GM12878 (cell line): ENCODE measurements around the gene ASCC2. TPM values are rescaled to one million over a fixed set of nuclear protein-coding genes. Genes with fewer than 3 reads are reported as not detected.

ENCODE experiments used
- ATAC-seq: fragments of 200-7000 bp; cut with Tn5 transposase; 3 replicates; pipeline ENCODE4 v1.9.1; 2020; ENCODE audit warnings: mild to moderate bottlenecking, moderate library complexity
- BruUV-seq: library from RNA; stranded (reverse); fragments of 400-500 nt; replicated peaks from 2 replicates; lab custom pipeline; 2021; lab: Mats Ljungman, UMichigan
- CTCF ChIA-PET: fragments of 300-600 bp; sonication (Branson Sonifier 250); formaldehyde crosslinking; extraction: SDS; loops from one replicate; lab custom pipeline; 2021; ENCODE audit warnings: inconsistent platforms; lab: Yijun Ruan, JAX
- POLR2A ChIA-PET: fragments of 350-600 bp; formaldehyde crosslinking; extraction: SDS; loops from one replicate; lab custom pipeline; 2021; ENCODE audit warnings: inconsistent platforms; lab: Charles Lee
- RAD21 ChIA-PET: fragments of 300-600 bp; sonication (Branson Sonifier 250); formaldehyde crosslinking; loops from one replicate; lab custom pipeline; 2023; ENCODE audit warnings: antibody characterized with exemption; ENCODE audit not compliant: unreplicated experiment; lab: Charles Lee
- SMC1A ChIA-PET: fragments of 300-600 bp; sonication (Branson Sonifier 250); formaldehyde crosslinking; loops from one replicate; lab custom pipeline; 2023; ENCODE audit not compliant: unreplicated experiment, uncharacterized antibody; lab: Charles Lee
- DNase-seq: peaks from one replicate; pipeline ENCODE4 v3.0.0-alpha.2; 2011; ENCODE audit warnings: low read depth, low spot score
- FAIRE-seq: peaks from 3 replicates; lab custom pipeline; 2011; peaks lifted over from hg19 to GRCh38; lab: Jason Lieb, UNC
- H2AFZ ChIP-seq: 2 replicates; pipeline ENCODE4 v1.6.0; 2011; ENCODE audit warnings: low read depth, low read length, control low read depth; ENCODE audit not compliant: control insufficient read depth
- H3K27ac ChIP-seq: 2 replicates; pipeline ENCODE4 v1.5.1; 2011; ENCODE audit warnings: control low read depth; ENCODE audit not compliant: control insufficient read depth, insufficient read depth
- H3K27me3 ChIP-seq, 2 experiments: replicated peaks in 1 of 2; 2 replicates each; pipeline versions ENCODE4 v1.6.0 to v1.6.1; 2011; ENCODE audit warnings: low read length in 1 of 2; ENCODE audit not compliant: control insufficient read depth in 2 of 2, insufficient read depth in 2 of 2
- H3K36me3 ChIP-seq, 2 experiments: 2 replicates each; pipeline ENCODE4 v1.5.1; 2011; ENCODE audit warnings: low read length in 1 of 2; ENCODE audit not compliant: control insufficient read depth in 2 of 2, insufficient read depth in 2 of 2
- H3K4me1 ChIP-seq: 2 replicates; pipeline ENCODE4 v1.6.1; 2011; ENCODE audit warnings: mild to moderate bottlenecking, low read length, moderate library complexity, mixed read lengths; ENCODE audit not compliant: control insufficient read depth, insufficient read depth
- H3K4me2 ChIP-seq: 2 replicates; pipeline ENCODE4 v1.6.0; 2011; ENCODE audit warnings: control low read depth; ENCODE audit not compliant: control insufficient read depth, insufficient read depth
- H3K4me3 ChIP-seq: fragments of 200-600 bp; sonication (generic); 2 replicates; pipeline ENCODE4 v1.5.1; 2016
- H3K79me2 ChIP-seq: 2 replicates; pipeline ENCODE4 v1.6.0; 2011; ENCODE audit warnings: low read length; ENCODE audit not compliant: control insufficient read depth, insufficient read depth
- H3K9ac ChIP-seq: 2 replicates; pipeline ENCODE4 v1.8.0; 2011; ENCODE audit warnings: low read length, control low read depth, mixed read lengths; ENCODE audit not compliant: control insufficient read depth, insufficient read depth
- H3K9me3 ChIP-seq: replicated peaks from 3 replicates; pipeline ENCODE4 v1.5.1; 2011; ENCODE audit warnings: mild to moderate bottlenecking, low read length; ENCODE audit not compliant: control insufficient read depth, insufficient read depth
- H4K20me1 ChIP-seq: 2 replicates; pipeline ENCODE4 v1.6.0; 2011; ENCODE audit not compliant: control insufficient read depth, insufficient read depth
- CEBPB ChIP-seq, 2 experiments: fragments of 150-350 bp in 1 of 2; IDR thresholded peaks; 2 replicates each; pipeline ENCODE4 v1.6.1; 2012 to 2014; ENCODE audit warnings: low read depth in 2 of 2, low read length in 2 of 2, borderline replicate concordance in 1 of 2, inconsistent platforms in 1 of 2
- E2F4 ChIP-seq: IDR thresholded peaks from 2 replicates; pipeline ENCODE4 v1.6.1; 2012; ENCODE audit warnings: low read depth, low read length, improper control_type of control experiment
- HCFC1 ChIP-seq: fragments of 150-350 bp; IDR thresholded peaks from 2 replicates; pipeline ENCODE4 v1.6.1; 2014; ENCODE audit warnings: low read length
- KLF5 ChIP-seq: fragments of 450-650 bp; IDR thresholded peaks from 2 replicates; pipeline ENCODE4 v1.6.1; 2014; ENCODE audit warnings: mild to moderate bottlenecking; ENCODE audit not compliant: partially characterized antibody
- MEF2A ChIP-seq: IDR thresholded peaks from 2 replicates; pipeline ENCODE4 v1.6.1; 2011; ENCODE audit warnings: low read depth, mild to moderate bottlenecking, low read length, moderate library complexity; ENCODE audit not compliant: insufficient read depth
- TCF12 ChIP-seq: IDR thresholded peaks from 2 replicates; pipeline ENCODE4 v1.6.1; 2011; ENCODE audit warnings: low read depth, mild to moderate bottlenecking, low read length
- WGBS: methylation state at CpG from one replicate; pipeline ENCODE4 v1.1.6; 2016; ENCODE audit warnings: low lambda C conversion rate; ENCODE audit not compliant: insufficient replicate concordance, insufficient coverage; ENCODE audit errors: missing lambda C conversion rate; 5-methylcytosine and 5-hydroxymethylcytosine counted together
- in situ Hi-C: fragments of 300-500 bp; cut with MboI; formaldehyde crosslinking; loops from 9 replicates; pipeline ENCODE4 v1.14.3; 2018; ENCODE audit warnings: mixed read lengths
- intact Hi-C: fragments of 100-400 bp; cut with micrococcal nuclease; formaldehyde crosslinking; loops from one replicate; pipeline ENCODE4 v1.14.2; 2022; ENCODE audit not compliant: unreplicated experiment
- polyA plus RNA-seq, 11 experiments: library from polyadenylated mRNA; depleted of rRNA in 4 of 11; unstranded in 6 of 11; stranded (reverse) in 5 of 11; fragments of >200 nt; fragmentation: Nextera tagmentation in 4 of 11; fragmentation: Illumina TruSeq in 1 of 11; extraction: Ambion mirVana in 4 of 11; extraction: Trizol in 1 of 11; gene quantifications; 1 replicate in 1 of 11; 2 replicates in 10 of 11; pipeline versions ENCODE4 v1.2.1 to v1.2.3, GENCODE V29; 2011 to 2016; ENCODE audit warnings: inconsistent platforms in 2 of 11, missing spikeins in 2 of 11, low read depth in 1 of 11
- total RNA-seq, 4 experiments: library from RNA; depleted of rRNA in 3 of 4; stranded (reverse); fragments of >200 nt in 3 of 4; fragmentation: Illumina TruSeq in 1 of 4; extraction: Trizol in 1 of 4; gene quantifications; 2 replicates each; pipeline versions ENCODE4 v1.2.1 to v1.2.3, GENCODE V29; 2013 to 2021
- TF ChIP-seq, protein P1 (sequence below): fragments of 150-350 bp; IDR thresholded peaks from 2 replicates; pipeline ENCODE4 v1.6.1; 2016; ENCODE audit warnings: low read depth, low read length

The ASCC2 gene
- total and polyA plus RNA-seq, 10 of the 15 experiments (the other 5 are each of a cell fraction or from before 2014, with no cell fraction given) = 5.3 to 91.4 (median 56.5) TPM

DNA sequence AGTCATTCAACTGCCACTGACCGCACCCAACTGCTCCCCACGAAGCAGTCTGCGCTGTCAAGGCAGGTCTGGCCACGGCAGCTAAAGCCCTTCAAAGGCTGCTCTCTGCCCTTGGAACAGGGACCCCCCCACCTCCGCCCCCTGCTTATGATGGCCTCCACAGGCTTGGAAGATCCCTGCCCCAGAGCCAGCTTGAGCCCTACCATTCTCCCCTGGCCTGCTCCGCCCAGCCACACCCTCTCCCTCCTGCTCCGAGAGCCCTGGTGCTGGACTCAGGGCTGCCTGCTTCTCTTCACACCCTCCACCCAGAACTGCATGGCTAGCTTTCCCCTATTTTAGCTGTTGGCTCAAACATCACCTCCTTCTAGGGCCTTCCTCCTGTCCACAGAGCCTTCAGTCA lies 90.2 kb downstream of the ASCC2 start:
- Histone ChIP-seq H3K9ac (no peak overlapping the region), H3K27me3 (no peaks in the 10 kb centered on the region), H2AFZ (no peak overlapping the region), H4K20me1 (no peaks in the 10 kb centered on the region), H3K9me3 (no peaks in the 10 kb centered on the region; the same call in 1 of the 3 replicates), H3K4me1 (no peaks in the 10 kb centered on the region), H3K4me3 (no peak overlapping the region), H3K4me2 (no peak overlapping the region), H3K36me3 (no peaks in the 10 kb centered on the region; a peak in 2 of 4 replicates), H3K27ac (no peak overlapping the region), H3K79me2 (no peaks in the 10 kb centered on the region)
- no peak for FAIRE-seq
- RAD21 ChIA-PET = no interaction called here
- no TSS peak for BruUV-seq
- TF ChIP-seq KLF5 (no peak), HCFC1 (no peak), CEBPB (IDR thresholded peaks at IDR 0.05; ENCODE audit: borderline replicate concordance in 1 of 2, low read depth in 2 of 2, low read length in 2 of 2) (no peak), TCF12 (no peak), MEF2A (no peak), E2F4 (no peak)
- TF ChIP-seq, protein P1, sequence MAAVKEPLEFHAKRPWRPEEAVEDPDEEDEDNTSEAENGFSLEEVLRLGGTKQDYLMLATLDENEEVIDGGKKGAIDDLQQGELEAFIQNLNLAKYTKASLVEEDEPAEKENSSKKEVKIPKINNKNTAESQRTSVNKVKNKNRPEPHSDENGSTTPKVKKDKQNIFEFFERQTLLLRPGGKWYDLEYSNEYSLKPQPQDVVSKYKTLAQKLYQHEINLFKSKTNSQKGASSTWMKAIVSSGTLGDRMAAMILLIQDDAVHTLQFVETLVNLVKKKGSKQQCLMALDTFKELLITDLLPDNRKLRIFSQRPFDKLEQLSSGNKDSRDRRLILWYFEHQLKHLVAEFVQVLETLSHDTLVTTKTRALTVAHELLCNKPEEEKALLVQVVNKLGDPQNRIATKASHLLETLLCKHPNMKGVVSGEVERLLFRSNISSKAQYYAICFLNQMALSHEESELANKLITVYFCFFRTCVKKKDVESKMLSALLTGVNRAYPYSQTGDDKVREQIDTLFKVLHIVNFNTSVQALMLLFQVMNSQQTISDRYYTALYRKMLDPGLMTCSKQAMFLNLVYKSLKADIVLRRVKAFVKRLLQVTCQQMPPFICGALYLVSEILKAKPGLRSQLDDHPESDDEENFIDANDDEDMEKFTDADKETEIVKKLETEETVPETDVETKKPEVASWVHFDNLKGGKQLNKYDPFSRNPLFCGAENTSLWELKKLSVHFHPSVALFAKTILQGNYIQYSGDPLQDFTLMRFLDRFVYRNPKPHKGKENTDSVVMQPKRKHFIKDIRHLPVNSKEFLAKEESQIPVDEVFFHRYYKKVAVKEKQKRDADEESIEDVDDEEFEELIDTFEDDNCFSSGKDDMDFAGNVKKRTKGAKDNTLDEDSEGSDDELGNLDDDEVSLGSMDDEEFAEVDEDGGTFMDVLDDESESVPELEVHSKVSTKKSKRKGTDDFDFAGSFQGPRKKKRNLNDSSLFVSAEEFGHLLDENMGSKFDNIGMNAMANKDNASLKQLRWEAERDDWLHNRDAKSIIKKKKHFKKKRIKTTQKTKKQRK = no peak
- intact Hi-C loops = no loop called here
- 93% methylated on average over 7 of the region's 7 CpGs for WGBS
- no peak for ATAC-seq
- SMC1A ChIA-PET = no interaction called here
- DNase-seq = no peak
- POLR2A ChIA-PET = no interaction called here
- CTCF ChIA-PET = interaction anchor here (0.7 kb wide), 1 partner anchor 21 kb away, joined by 3 read pairs; no protein-coding TSS in a partner anchor
- in situ Hi-C loops = no loop called here
